CD14-positive monocyte (primary cell): Measurements from ENCODE around the gene HIVEP3. TPM values are rescaled to one million over a fixed set of nuclear protein-coding genes. Genes with fewer than 3 reads are reported as not detected.

Experiments used
- DNase-seq, 3 donors: peaks; one replicate each; pipeline ENCODE4 v3.0.0-alpha.2; 2011 to 2022
- H2AFZ ChIP-seq: 2 replicates; pipeline ENCODE4 v1.6.0; 2012; ENCODE audit warnings: mild to moderate bottlenecking, low read depth, low read length, inconsistent platforms; ENCODE audit not compliant: insufficient read depth, poor library complexity, severe bottlenecking
- H3K27ac ChIP-seq, 2 donors: 1 replicate in 1 of 2; 2 replicates in 1 of 2; pipeline ENCODE4 v1.5.1; 2012 to 2013; ENCODE audit warnings: low read length in 2 of 2, control low read depth in 1 of 2, inconsistent platforms in 1 of 2, low read depth in 1 of 2, mild to moderate bottlenecking in 1 of 2
- H3K27me3 ChIP-seq, 2 donors: one replicate each; pipeline versions ENCODE4 v1.6.0 to v1.6.1; 2011 to 2013; ENCODE audit warnings: low read length in 2 of 2; ENCODE audit not compliant: control insufficient read depth in 2 of 2, insufficient read depth in 2 of 2
- H3K36me3 ChIP-seq, 2 donors: replicated peaks in 1 of 2; 1 replicate in 1 of 2; 2 replicates in 1 of 2; pipeline versions ENCODE4 v1.5.1 to v1.6.1; 2012 to 2013; ENCODE audit warnings: low read length in 2 of 2, control low read depth in 1 of 2, inconsistent platforms in 1 of 2, mild to moderate bottlenecking in 1 of 2; ENCODE audit not compliant: insufficient read depth in 2 of 2, control insufficient read depth in 1 of 2
- H3K4me1 ChIP-seq, 2 donors: 1 replicate in 1 of 2; 2 replicates in 1 of 2; pipeline versions ENCODE4 v1.5.1 to v1.6.1; 2012 to 2013; ENCODE audit warnings: low read length in 2 of 2, control low read depth in 1 of 2, inconsistent platforms in 1 of 2, mild to moderate bottlenecking in 1 of 2, moderate library complexity in 1 of 2; ENCODE audit not compliant: insufficient read depth in 2 of 2, control insufficient read depth in 1 of 2
- H3K4me2 ChIP-seq: replicated peaks from 2 replicates; pipeline ENCODE3; 2012; ENCODE audit warnings: low read length, moderate library complexity, mild to moderate bottlenecking; ENCODE audit not compliant: poor library complexity, severe bottlenecking; ENCODE audit errors: extremely low read depth
- H3K4me3 ChIP-seq, 3 experiments: fragments of 200-600 bp in 1 of 3; sonication (generic) in 1 of 3; replicated peaks in 1 of 3; 1 replicate in 2 of 3; 2 replicates in 1 of 3; pipeline ENCODE4 v1.5.1; 2011 to 2013; ENCODE audit warnings: low read length in 3 of 3, mild to moderate bottlenecking in 3 of 3, control low read depth in 2 of 3, low read depth in 2 of 3, inconsistent platforms in 1 of 3, moderate library complexity in 1 of 3
- H3K79me2 ChIP-seq: 2 replicates; pipeline ENCODE4 v1.6.0; 2012; ENCODE audit warnings: mild to moderate bottlenecking, control low read depth, inconsistent platforms, low read length, moderate library complexity; ENCODE audit not compliant: insufficient read depth
- H3K9ac ChIP-seq: 2 replicates; pipeline ENCODE4 v1.6.0; 2017; ENCODE audit warnings: low read length, mild to moderate bottlenecking; ENCODE audit not compliant: insufficient read depth, poor library complexity, severe bottlenecking
- H3K9me3 ChIP-seq, 2 donors: replicated peaks in 1 of 2; 1 replicate in 1 of 2; 2 replicates in 1 of 2; pipeline versions ENCODE4 v1.5.1 to v1.6.1; 2012 to 2013; ENCODE audit warnings: low read length in 2 of 2, control low read depth in 1 of 2; ENCODE audit not compliant: control insufficient read depth in 1 of 2, insufficient read depth in 1 of 2
- H4K20me1 ChIP-seq: 2 replicates; pipeline ENCODE4 v1.6.0; 2012; ENCODE audit warnings: mild to moderate bottlenecking, low read length, control low read depth, moderate library complexity; ENCODE audit not compliant: insufficient read depth
- H3K27ac Mint-ChIP-seq, 7 donors: one replicate each; pipeline ENCODE4 v1.8.0; 2020; ENCODE audit warnings: mild to moderate bottlenecking in 7 of 7, mixed read lengths in 7 of 7, moderate library complexity in 6 of 7, inconsistent platforms in 2 of 7
- H3K27me3 Mint-ChIP-seq, 3 donors: one replicate each; pipeline ENCODE4 v1.8.0; 2021 to 2022; ENCODE audit warnings: low read depth in 3 of 3, mild to moderate bottlenecking in 3 of 3, mixed read lengths in 3 of 3, moderate library complexity in 3 of 3, inconsistent platforms in 1 of 3
- H3K36me3 Mint-ChIP-seq, 2 donors: one replicate each; pipeline ENCODE4 v1.8.0; 2020; ENCODE audit warnings: mixed read lengths in 2 of 2, inconsistent platforms in 1 of 2, mild to moderate bottlenecking in 1 of 2
- H3K4me1 Mint-ChIP-seq: one replicate; pipeline ENCODE4 v1.8.0; 2020; ENCODE audit warnings: mild to moderate bottlenecking, mixed read lengths
- H3K4me3 Mint-ChIP-seq, 2 donors: one replicate each; pipeline ENCODE4 v1.8.0; 2020; ENCODE audit warnings: mild to moderate bottlenecking in 2 of 2, mixed read lengths in 2 of 2, moderate library complexity in 1 of 2
- H3K9me3 Mint-ChIP-seq, 7 donors: one replicate each; pipeline ENCODE4 v1.8.0; 2020 to 2022; ENCODE audit warnings: mixed read lengths in 7 of 7, mild to moderate bottlenecking in 6 of 7, moderate library complexity in 6 of 7, inconsistent platforms in 2 of 7
- WGBS: methylation state at CpG from one replicate; pipeline ENCODE4 v1.1.5; 2013; ENCODE audit warnings: missing lambda C conversion rate; ENCODE audit not compliant: insufficient coverage; 5-methylcytosine and 5-hydroxymethylcytosine counted together
- intact Hi-C, 2 donors: fragments of 100-400 bp; cut with micrococcal nuclease; formaldehyde crosslinking; loops; one replicate each; pipeline versions ENCODE4 v1.15.0 to v1.15.1; 2023
- polyA plus RNA-seq, 3 donors: library from polyadenylated mRNA; depleted of rRNA in 1 of 3; unstranded in 2 of 3; stranded (reverse) in 1 of 3; fragments of 300-500 nt in 2 of 3; fragments of >200 nt in 1 of 3; fragmentation: Illumina TruSeq in 2 of 3; gene quantifications; 1 replicate in 2 of 3; 2 replicates in 1 of 3; pipeline ENCODE4 v1.2.3, GENCODE V29; 2012 to 2021
- TF ChIP-seq, protein P1 (sequence below): fragments of 200-600 bp; IDR thresholded peaks from one replicate; pipeline ENCODE4 v1.8.0; 2022; ENCODE audit warnings: antibody characterized with exemption, mild to moderate bottlenecking

Gene HIVEP3
- polyA plus RNA-seq, 3 donors = 1.2 to 3.7 (median 1.8) TPM

DNA sequence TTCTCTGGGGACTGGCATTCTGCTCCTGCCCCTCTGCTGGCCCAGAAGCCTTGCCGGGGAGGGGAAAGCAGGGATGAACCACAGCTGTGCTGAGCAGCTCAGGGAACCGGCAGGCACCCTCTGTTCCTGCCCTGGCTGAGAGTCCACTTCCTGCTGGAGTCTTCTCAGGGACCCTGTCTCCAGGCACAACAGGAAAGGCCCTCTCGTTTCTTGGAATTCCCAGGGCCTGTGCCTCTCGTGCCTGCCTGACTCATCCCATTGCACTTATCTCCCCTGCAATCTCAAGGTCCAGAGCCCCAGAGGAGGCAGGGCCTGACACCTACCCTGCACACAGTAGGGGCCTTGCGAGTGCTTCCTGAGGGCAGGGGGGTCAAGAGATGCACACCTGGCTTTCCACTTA, 433.1 kb downstream of the HIVEP3 start:
- peak overlapping the region in 1 of 7 donors; percentile 40 for H3K27ac Mint-ChIP-seq
- Histone ChIP-seq H2AFZ (no peak overlapping the region), H3K4me2 (no peak overlapping the region), H3K27me3 (peaks cover 0 to 5% of the 10 kb centered on the region in 2 donors), H4K20me1 (no peaks in the 10 kb centered on the region), H3K79me2 (no peaks in the 10 kb centered on the region), H3K9me3 (no peaks in the 10 kb centered on the region), H3K36me3 (no peaks in the 10 kb centered on the region), H3K4me3 (no peak overlapping the region), H3K9ac (no peak overlapping the region), H3K4me1 (peaks cover 6 to 13% of the 10 kb centered on the region in 2 donors), H3K27ac (no peak overlapping the region)
- H3K4me3 Mint-ChIP-seq = no peak overlapping the region
- peaks cover 21 to 35% (median 31%) of the 10 kb centered on the region in 3 donors for H3K27me3 Mint-ChIP-seq
- no peaks in the 10 kb centered on the region for H3K36me3 Mint-ChIP-seq
- intact Hi-C loops = no loop called here
- DNase-seq = no peak
- H3K9me3 Mint-ChIP-seq = no peaks in the 10 kb centered on the region
- 71% methylated on average over 5 of the region's 5 CpGs for WGBS
- peaks cover 12% of the 10 kb centered on the region for H3K4me1 Mint-ChIP-seq
- TF ChIP-seq, protein P1, sequence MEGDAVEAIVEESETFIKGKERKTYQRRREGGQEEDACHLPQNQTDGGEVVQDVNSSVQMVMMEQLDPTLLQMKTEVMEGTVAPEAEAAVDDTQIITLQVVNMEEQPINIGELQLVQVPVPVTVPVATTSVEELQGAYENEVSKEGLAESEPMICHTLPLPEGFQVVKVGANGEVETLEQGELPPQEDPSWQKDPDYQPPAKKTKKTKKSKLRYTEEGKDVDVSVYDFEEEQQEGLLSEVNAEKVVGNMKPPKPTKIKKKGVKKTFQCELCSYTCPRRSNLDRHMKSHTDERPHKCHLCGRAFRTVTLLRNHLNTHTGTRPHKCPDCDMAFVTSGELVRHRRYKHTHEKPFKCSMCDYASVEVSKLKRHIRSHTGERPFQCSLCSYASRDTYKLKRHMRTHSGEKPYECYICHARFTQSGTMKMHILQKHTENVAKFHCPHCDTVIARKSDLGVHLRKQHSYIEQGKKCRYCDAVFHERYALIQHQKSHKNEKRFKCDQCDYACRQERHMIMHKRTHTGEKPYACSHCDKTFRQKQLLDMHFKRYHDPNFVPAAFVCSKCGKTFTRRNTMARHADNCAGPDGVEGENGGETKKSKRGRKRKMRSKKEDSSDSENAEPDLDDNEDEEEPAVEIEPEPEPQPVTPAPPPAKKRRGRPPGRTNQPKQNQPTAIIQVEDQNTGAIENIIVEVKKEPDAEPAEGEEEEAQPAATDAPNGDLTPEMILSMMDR = no peak

DNA sequence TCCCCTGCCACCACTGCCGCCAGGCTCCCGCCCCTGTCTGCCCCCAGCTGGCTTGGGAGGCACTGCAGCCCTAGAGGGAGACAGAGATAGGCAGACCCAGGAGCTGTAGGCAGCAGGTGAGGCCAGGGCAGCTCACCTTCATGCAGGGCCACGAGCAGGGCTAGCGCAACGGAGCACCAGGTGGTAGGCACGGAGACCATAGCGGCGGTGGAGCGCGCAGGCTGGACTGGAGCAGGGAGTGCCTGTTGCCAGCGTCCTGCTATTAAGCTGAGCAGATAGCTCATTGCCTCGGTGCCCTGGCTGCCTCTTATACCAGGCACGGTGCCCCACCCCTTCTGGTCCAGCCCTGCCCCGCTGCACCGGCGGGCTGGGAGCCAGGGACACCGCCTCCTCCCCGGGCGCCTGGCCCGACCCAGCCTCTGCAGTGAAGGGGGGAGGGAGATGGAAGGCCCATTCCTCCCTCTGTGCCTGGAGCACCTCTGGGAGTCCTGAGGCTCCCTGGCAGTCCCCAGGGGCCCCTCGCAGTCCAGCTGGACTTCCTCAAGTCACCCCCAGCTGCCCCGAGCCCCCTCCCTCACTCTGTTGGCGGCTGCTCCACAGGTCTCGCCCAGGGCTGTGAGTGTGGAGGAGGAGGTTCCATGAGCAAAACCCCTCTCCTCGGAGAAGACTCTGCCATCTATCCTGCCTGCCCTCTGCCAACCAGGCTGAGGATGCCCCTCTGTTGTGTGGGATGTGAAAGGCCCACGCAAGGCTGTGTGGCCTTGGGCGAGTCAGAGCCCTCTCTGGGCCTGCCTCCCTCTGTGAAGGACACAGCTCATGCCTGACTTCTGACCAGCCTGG, 434.1 kb downstream of the HIVEP3 start, which contains the start of gene EDN2:
Gene EDN2, minus strand, starts transcription at position 282 of the 840 bp plus-strand sequence. Its CDS starts 82 bp downstream, at position 200.
- Histone ChIP-seq H3K4me3 (no peak within 1 kb of the TSS), H3K4me1 (peaks cover 6 to 13% of the 10 kb centered on the region in 2 donors), H3K27me3 (peaks cover 0 to 5% of the 10 kb centered on the region in 2 donors), H4K20me1 (no peaks in the 10 kb centered on the region), H3K36me3 (no peaks in the 10 kb centered on the region), H3K79me2 (no peaks in the 10 kb centered on the region), H2AFZ (no peak within 1 kb of the TSS), H3K27ac (no peak within 1 kb of the TSS), H3K9ac (no peak within 1 kb of the TSS), H3K4me2 (no peak within 1 kb of the TSS), H3K9me3 (no peaks in the 10 kb centered on the region)
- Mint-ChIP-seq H3K27me3 (peaks cover 21 to 35% (median 31%) of the 10 kb centered on the region in 3 donors), H3K36me3 (no peaks in the 10 kb centered on the region), H3K9me3 (no peaks in the 10 kb centered on the region), H3K4me3 (no peak within 1 kb of the TSS), H3K4me1 (peaks cover 12% of the 10 kb centered on the region), H3K27ac (peak within 1 kb of the TSS in 3 of 7 donors; percentile 40 to 54 (median 50))
- WGBS = 66% methylated on average over 16 of the region's 27 CpGs
- DNase-seq = no peak
- intact Hi-C loops = no loop called here
- TF ChIP-seq, protein P1 = no peak
